Stimulated activated CD4-positive, alpha-beta T cell treated with anti-CD3 and anti-CD28 coated beads, Interleukin-12 subunit alpha, Interleukin-12 subunit beta, amount 100 ng/mL, for 24 hours (primary cell): Measurements from ENCODE around the gene ALKBH1.
"Not testable (repeated sequence)": the region's sequence is repeated elsewhere in the genome, so short reads cannot be mapped to it uniquely, and the experiment has no call there.

Experiments
- DNase-seq, 2 experiments: peaks; one replicate each; pipeline ENCODE4 v3.0.0-alpha.2; 2020; ENCODE audit warnings: low read depth in 2 of 2

ALKBH1 gene, protein sequence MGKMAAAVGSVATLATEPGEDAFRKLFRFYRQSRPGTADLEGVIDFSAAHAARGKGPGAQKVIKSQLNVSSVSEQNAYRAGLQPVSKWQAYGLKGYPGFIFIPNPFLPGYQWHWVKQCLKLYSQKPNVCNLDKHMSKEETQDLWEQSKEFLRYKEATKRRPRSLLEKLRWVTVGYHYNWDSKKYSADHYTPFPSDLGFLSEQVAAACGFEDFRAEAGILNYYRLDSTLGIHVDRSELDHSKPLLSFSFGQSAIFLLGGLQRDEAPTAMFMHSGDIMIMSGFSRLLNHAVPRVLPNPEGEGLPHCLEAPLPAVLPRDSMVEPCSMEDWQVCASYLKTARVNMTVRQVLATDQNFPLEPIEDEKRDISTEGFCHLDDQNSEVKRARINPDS

GRCh38 chr14:77707724-77708408 lies at the start of gene ALKBH1, which contains the start of gene SLIRP:
Gene ALKBH1, minus strand, starts transcription at chr14:77708023. Its CDS starts 19 bp downstream, at chr14:77708004.
Gene SLIRP, plus strand, starts transcription at chr14:77708103. Its CDS starts 9 bp downstream, at chr14:77708112.
- DNase-seq, result peak; percentile 78 to 79

- DNase-seq, result no peak
These were observed 45.1 kb upstream of the ALKBH1 start for GRCh38 chr14:77752799-77753516.

GRCh38 chr14:77752266-77752665 lies 44.4 kb upstream of the ALKBH1 start:
- no peak for DNase-seq

DNA sequence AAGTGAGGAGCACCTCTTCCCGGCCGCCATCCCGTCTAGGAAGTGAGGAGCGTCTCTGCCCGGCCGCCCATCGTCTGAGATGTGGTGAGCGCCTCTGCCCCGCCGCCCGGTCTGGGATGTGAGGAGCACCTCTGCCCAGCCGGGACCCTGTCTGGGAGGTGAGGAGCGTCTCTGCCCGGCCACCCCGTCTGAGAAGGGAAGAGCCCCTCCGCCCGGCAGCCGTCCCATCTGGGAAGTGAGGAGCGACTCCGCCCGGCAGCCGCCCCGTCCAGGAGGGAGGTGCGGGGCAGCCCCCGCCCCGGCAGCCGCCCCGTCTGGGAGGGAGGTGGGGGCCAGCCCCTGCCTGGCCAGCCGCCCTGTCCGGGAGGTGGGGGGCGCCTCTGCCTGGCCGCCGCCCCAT lies 39.6 kb upstream of the ALKBH1 start:
- DNase-seq, result not testable (repeated sequence)

DNA sequence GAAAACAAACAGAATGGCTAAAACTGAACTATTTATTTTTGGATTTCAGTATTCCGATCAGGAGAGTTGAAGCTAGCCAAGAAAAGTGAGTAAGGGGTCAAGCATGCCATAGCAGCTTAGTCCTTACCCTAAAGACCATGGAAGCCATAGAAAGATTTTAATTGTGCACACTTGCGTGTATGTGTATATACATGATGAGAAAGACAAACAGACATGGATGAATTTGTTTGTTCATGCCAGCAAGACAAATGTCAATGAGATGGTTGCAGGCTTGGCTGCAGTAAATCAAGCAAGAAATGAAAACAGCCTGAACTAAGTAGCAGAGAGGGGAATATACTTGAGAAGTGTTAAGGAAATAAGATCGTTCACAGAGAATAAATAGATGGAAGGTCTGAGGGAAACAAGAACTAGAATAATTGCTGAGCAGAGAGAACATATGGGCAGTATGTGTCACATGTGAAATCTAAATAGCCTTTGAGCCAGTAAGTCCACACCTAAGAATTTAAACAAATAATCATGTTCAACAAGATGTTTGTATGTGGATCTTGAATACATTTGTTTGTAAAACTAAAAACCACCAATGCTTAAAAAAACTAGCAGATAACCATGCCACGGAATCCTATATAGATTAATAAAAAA lies 38.4 kb upstream of the ALKBH1 start:
- no peak for DNase-seq

DNA sequence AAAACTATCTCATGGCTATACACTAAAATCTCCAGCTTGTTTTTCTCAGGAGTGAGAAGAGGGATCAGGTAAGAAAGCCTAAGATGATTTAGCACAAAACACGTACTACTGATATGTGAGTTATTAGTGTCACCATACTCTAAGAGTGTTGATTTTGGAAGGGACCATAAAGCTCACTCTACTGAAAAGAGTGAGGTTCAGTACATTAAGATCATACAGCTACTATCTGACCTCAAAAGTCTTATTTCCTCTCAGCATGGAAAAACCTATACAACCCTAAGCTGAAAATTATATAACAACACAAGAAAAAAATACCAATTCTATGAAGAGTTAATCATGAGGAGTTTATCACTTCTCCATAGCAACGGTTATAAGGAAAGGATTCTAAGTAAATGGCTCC lies 33.6 kb upstream of the ALKBH1 start:
- DNase-seq, result no peak

GRCh38 chr14:77738559-77739250 lies 30.9 kb upstream of the ALKBH1 start:
- DNase-seq, result no peak

DNA sequence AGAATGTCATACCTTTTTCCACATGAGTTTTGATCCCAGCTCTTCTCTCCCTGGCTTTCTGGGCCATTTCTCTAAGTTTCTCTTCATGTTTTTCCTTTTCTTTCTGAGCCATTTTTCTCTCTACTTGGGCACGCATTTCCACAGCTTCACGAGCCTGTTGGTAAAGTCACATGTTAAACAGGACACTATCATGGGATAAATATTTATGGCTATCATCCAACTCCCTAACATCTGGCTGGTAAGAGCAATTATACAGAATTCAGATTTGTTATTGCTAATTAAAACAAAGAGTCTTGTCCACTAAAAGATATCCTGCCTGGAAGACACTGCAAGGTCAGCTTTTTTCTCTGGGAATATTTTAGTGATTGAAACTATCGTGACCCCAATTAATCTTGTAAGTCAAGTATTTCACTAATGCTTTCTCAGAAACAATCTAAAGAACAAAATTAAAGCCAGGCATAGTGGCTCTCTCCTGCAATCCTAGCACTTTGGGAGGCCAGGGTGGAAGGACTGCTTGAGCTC lies 23.2 kb upstream of the ALKBH1 start:
- DNase-seq, result no peak

- DNase-seq, result no peak
These were observed 14.5 kb upstream of the ALKBH1 start for GRCh38 chr14:77722301-77722700.

DNA sequence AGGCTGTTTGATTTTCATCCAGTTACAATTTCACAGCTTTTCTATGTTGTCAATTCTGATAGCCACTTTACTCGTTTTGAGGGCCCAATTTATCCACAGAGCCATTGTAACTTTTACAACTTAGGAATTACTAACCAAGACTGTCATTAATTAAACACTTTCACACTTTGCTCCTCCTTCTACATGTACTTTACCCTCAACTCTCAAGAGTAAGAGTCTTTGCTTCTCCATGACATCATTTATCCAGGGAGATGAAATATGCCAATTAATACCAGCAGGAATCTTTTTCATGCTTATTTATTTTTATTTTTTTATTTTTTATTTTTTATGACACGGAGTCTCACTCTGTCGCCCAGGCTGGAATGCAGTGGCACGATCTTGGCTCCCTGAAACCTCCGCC lies 13.6 kb upstream of the ALKBH1 start:
- no peak for DNase-seq

DNA sequence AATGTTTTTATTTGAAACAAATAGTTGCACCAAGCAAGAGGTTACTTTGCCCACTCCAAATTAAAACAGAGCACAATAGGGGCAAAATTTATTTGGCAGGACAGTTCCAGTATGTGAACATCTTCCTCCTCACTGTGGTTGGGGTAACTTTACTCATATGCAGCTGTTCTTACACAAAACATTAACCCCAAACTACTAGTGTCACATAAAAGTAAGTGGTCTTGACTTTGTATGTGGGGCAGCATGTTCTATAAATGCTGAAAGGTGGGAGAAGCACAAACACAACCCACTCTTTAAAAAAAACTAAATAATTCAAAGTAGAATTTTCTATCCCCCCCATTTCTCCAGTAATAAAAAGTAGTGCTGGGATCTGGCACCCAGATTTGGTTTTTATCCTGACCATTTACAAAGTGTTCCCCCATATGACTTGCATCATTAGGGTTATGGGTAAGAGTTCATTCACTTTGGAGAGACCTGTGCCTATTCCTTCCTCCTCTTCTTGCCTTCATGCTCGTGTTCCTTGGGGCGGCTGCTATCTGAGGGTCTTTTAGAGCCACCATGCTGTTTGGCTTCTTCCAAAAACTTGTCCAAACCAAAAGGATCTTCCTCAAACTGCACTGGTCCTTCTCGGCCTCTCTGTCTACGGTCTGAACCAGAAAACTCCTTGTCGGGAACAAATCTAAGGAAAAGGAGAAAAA lies 9.9 kb upstream of the ALKBH1 start:
- DNase-seq, result no peak

- no peak for DNase-seq
These were observed 7.1 kb upstream of the ALKBH1 start for GRCh38 chr14:77714926-77715325.

- no peak for DNase-seq
These were observed 2.5 kb upstream of the ALKBH1 start for GRCh38 chr14:77710364-77710763.

DNA sequence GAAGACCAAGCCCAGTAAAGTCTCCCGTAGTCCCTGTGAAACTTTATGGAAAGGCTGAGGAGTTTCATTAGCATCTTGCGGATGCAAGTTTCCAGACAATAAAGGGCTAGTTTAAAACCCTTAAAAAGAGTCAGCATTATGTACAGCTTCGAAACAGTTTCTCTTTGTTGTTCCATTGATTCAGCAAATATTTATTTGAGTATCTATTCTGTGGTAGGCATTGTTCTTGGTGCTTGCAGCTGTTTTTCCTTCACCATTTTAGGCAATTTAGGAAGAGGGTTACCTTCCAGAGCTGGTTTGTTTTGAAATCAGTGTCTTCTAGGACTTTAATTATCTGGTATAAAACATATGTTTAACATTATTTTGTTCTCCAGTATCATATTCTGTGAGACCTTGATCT lies 1.6 kb upstream of the ALKBH1 start:
- DNase-seq, result no peak

- no peak for DNase-seq
These were observed 926 bp upstream of the ALKBH1 start for GRCh38 chr14:77708749-77709148.

DNA sequence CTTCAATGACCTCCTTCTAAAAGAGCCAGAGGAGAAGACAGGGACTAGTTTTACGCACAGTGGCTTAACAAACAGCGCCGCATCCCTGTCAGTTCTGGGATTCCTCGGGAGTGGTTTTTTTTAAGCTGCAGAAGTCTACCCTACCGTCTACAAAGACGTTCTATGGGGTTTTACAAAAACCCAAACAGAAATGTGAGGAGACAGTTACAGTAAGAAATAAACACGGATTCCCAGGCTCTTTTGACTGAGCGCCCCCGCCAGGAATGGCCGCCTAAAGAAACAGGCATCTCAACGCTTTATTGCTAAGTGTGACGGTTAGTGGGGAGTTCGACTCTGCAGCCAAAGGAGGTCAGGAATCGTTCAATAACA lies 484 bp downstream of the ALKBH1 start:
- DNase-seq, result peak in 1 of 2 experiments; percentile 3

DNA sequence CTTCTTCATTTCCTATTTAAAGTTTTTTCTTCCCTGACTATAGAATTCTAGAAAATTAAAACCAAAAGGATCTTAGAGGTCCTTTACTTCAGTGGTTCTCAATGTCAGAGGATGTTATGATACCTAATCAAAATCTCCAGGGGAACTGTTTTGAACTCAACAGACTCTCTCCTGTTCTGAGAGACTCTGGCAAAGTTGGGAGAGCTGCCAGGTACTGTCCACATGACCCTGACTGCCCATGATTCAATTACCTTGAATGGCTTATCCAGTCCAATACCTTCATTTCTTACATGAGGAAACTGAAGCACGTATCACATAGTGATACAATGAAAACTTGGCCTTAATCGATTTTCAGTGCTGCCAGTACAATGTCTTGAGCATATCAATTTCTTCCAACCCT lies 16.6 kb downstream of the ALKBH1 start:
- DNase-seq, result no peak

DNA sequence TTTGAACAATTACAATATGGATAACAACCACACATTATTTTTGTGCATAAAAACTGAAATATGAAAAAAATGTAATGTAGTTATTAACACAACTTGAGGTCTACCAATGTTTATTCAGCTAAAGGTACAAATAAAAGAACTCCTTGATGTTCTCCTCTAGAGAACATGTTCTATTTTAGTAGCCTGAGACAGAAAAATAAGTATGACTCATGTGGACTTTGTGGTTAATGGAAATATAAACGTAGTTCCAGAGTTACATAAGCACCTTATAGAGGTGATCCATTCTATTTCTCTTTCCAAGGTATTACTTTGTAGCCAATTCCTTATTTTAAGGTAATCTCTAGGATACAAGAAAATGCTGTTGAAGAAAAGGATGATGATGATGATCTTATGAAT lies 25.7 kb downstream of the ALKBH1 start:
- DNase-seq, result no peak

DNA sequence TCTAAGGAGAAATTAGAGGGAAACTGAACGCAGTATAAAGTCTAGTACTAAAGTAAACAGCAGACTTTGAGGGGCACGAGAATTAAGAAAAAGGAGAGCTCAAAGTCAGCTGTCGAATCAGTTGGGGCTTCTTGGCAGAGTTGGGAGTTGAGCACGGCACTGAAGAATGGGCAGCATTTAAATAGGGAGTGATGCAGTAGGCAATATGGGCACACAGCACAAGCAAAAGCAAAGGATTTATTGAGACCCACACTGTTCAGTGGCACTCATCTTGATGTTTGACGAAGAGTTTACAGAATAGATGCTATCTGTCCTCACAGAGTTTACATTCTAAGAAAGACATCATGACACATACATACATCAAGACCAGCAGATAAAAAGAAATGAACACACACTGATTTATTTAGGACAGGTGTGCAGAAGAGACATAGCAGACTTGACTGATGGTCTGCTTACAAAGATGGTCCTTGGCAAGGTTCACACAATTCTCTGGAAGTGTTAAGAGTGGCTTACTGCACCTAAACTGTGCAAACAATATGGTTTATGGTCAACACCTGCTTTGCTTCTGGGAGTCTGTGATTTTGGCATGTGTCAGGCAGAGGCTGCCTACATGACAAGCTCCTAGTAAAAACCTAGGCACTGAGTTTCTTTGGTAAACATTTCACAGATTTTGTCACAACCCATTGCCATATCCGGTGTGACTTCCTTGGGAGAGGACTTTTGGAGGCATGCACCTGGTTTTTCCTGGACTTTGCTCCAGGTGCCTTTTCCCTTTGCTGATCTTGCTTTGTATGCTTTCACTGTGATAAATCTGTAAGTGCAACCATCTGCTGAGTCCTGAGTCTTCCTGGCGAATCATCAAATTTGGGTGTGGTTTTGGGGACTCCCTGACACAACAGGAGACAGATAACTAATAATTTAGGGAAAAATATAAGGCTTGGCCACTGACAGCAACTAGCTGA lies 26.3 kb downstream of the ALKBH1 start:
- no peak for DNase-seq
